Nephron progenitor cell (in vitro differentiated cells): ENCODE results near the gene RHOT2.

Source experiments
- DNase-seq: peaks from one replicate; pipeline ENCODE4 v3.0.0; 2021
- H3K27ac Mint-ChIP-seq: 2 replicates; pipeline ENCODE4 v1.8.0; 2021; ENCODE audit warnings: mild to moderate bottlenecking, moderate library complexity, mixed read lengths
- H3K27me3 Mint-ChIP-seq: 2 replicates; pipeline ENCODE4 v1.8.0; 2021; ENCODE audit warnings: mild to moderate bottlenecking, low read depth, mixed read lengths; ENCODE audit not compliant: poor library complexity
- H3K36me3 Mint-ChIP-seq: 2 replicates; pipeline ENCODE4 v1.8.0; 2021; ENCODE audit warnings: low read depth, mixed read lengths
- H3K4me1 Mint-ChIP-seq: 2 replicates; pipeline ENCODE4 v1.8.0; 2021; ENCODE audit warnings: mixed read lengths
- H3K4me3 Mint-ChIP-seq: 2 replicates; pipeline ENCODE4 v1.8.0; 2021; ENCODE audit warnings: mild to moderate bottlenecking, moderate library complexity, mixed read lengths
- H3K9me3 Mint-ChIP-seq: 2 replicates; pipeline ENCODE4 v1.8.0; 2021; ENCODE audit warnings: mild to moderate bottlenecking, moderate library complexity, mixed read lengths
- CTCF ChIP-seq: fragments of 200-600 bp; sonication (generic); IDR thresholded peaks from 2 replicates; pipeline ENCODE4 v1.5.0; 2021; ENCODE audit warnings: antibody characterized with exemption

The RHOT2 gene

GRCh38 chr16:708019-708418, 40.1 kb downstream of the RHOT2 start:
- Mint-ChIP-seq H3K27ac (no peak overlapping the region), H3K4me3 (no peak overlapping the region)

GRCh38 chr16:708959-709358, 41.0 kb downstream of the RHOT2 start:
- TF ChIP-seq CTCF: no peak
- Mint-ChIP-seq H3K4me3 (no peak overlapping the region), H3K9me3 (no peaks in the 10 kb centered on the region), H3K27ac (no peak overlapping the region), H3K4me1 (peaks cover 9% of the 10 kb centered on the region), H3K27me3 (peaks cover 78% of the 10 kb centered on the region), H3K36me3 (no peaks in the 10 kb centered on the region)
- no peak for DNase-seq

More at GRCh38 chr16:708019-708418, 40.1 kb downstream of the RHOT2 start:
- H3K36me3 Mint-ChIP-seq: no peaks in the 10 kb centered on the region
- no peak for DNase-seq
- peaks cover 80% of the 10 kb centered on the region for H3K27me3 Mint-ChIP-seq
- peaks cover 9% of the 10 kb centered on the region for H3K4me1 Mint-ChIP-seq
- no peak for TF ChIP-seq CTCF
- H3K9me3 Mint-ChIP-seq: no peaks in the 10 kb centered on the region

- DNase-seq: peak; percentile 80
- Mint-ChIP-seq H3K36me3 (no peaks in the 10 kb centered on the region), H3K4me3 (no peak overlapping the region), H3K4me1 (peaks cover 9% of the 10 kb centered on the region), H3K27me3 (peaks cover 71% of the 10 kb centered on the region), H3K27ac (no peak overlapping the region), H3K9me3 (no peaks in the 10 kb centered on the region)
- TF ChIP-seq CTCF: no peak
These were observed 41.9 kb downstream of the RHOT2 start for GRCh38 chr16:709566-710499.

GRCh38 chr16:710500-711075, 42.7 kb downstream of the RHOT2 start:
- peaks cover 69% of the 10 kb centered on the region for H3K27me3 Mint-ChIP-seq
- DNase-seq: no peak

GRCh38 chr16:711084-711483, 43.2 kb downstream of the RHOT2 start:
- DNase-seq: no peak
- Mint-ChIP-seq H3K4me3 (no peak overlapping the region), H3K27me3 (peaks cover 68% of the 10 kb centered on the region), H3K36me3 (no peaks in the 10 kb centered on the region), H3K27ac (no peak overlapping the region), H3K9me3 (no peaks in the 10 kb centered on the region), H3K4me1 (peaks cover 11% of the 10 kb centered on the region)
- no peak for TF ChIP-seq CTCF

More at GRCh38 chr16:710500-711075, 42.7 kb downstream of the RHOT2 start:
- Mint-ChIP-seq H3K4me3 (no peak overlapping the region), H3K9me3 (no peaks in the 10 kb centered on the region), H3K27ac (no peak overlapping the region), H3K36me3 (no peaks in the 10 kb centered on the region), H3K4me1 (peaks cover 9% of the 10 kb centered on the region)
- no peak for TF ChIP-seq CTCF
